Testis (tissue), 2 donors: ENCODE measurements around the gene SH3TC1.

Experiments
- CTCF ChIP-seq, 3 experiments: fragments of 450-650 bp in 2 of 3; fragments of 200-600 bp in 1 of 3; sonication (generic) in 1 of 3; IDR thresholded peaks; one replicate each; pipeline ENCODE4 v1.5.1; 2016 to 2019; ENCODE audit warnings: antibody characterized with exemption in 3 of 3, mild to moderate bottlenecking in 2 of 3, moderate library complexity in 1 of 3
- POLR2A ChIP-seq: fragments of 450-650 bp; IDR thresholded peaks from one replicate; pipeline ENCODE4 v1.6.1; 2017; ENCODE audit warnings: antibody characterized with exemption, mild to moderate bottlenecking, moderate library complexity

- TF ChIP-seq POLR2A: no peak
- no peak for TF ChIP-seq CTCF (IDR thresholded peaks at IDR 0.05)
Measured at GRCh38 chr4:8275548-8275910, 76.4 kb downstream of the SH3TC1 start.
